Common myeloid progenitor, CD34-positive (primary cell): ENCODE data around the gene CDIP1.
"Not testable (repeated sequence)": the region's sequence is repeated elsewhere in the genome, so short reads cannot be mapped to it uniquely, and the experiment has no call there.

Experiments used
- CTCF ChIA-PET: fragments of 350-600 bp; sonication (Branson Sonifier 250); formaldehyde crosslinking; loops from one replicate; lab custom pipeline; 2021; ENCODE audit warnings: antibody characterized with exemption; lab: Charles Lee
- POLR2A ChIA-PET: fragments of 350-600 bp; sonication (Branson Sonifier 250); formaldehyde crosslinking; loops from one replicate; lab custom pipeline; 2021; ENCODE audit warnings: antibody characterized with exemption; lab: Charles Lee
- DNase-seq, 3 donors: peaks; one replicate each; pipeline versions ENCODE4 v3.0.0 to v3.0.0-alpha.2; 2013
- H3K27ac ChIP-seq, 2 experiments: 1 replicate in 1 of 2; 2 replicates in 1 of 2; pipeline ENCODE4 v1.7.0; 2013; ENCODE audit warnings: inconsistent platforms in 2 of 2, low read length in 2 of 2, mild to moderate bottlenecking in 2 of 2, low read depth in 1 of 2, moderate library complexity in 1 of 2; ENCODE audit not compliant: severe bottlenecking in 2 of 2, insufficient read depth in 1 of 2, poor library complexity in 1 of 2
- H3K27me3 ChIP-seq, 5 experiments: replicated peaks in 2 of 5; 1 replicate in 3 of 5; 2 replicates in 2 of 5; pipeline versions ENCODE4 v1.6.1 to v1.7.0; 2013; ENCODE audit warnings: low read length in 4 of 5, mild to moderate bottlenecking in 2 of 5, moderate library complexity in 2 of 5, inconsistent platforms in 1 of 5; ENCODE audit not compliant: insufficient read depth in 5 of 5, control insufficient read depth in 4 of 5
- H3K36me3 ChIP-seq, 4 experiments: 1 replicate in 2 of 4; 2 replicates in 2 of 4; pipeline versions ENCODE4 v1.6.1 to v1.7.0; 2013; ENCODE audit warnings: low read length in 3 of 4, control low read depth in 1 of 4, mild to moderate bottlenecking in 1 of 4; ENCODE audit not compliant: control insufficient read depth in 4 of 4, insufficient read depth in 4 of 4
- H3K4me1 ChIP-seq, 4 experiments: 1 replicate in 3 of 4; 2 replicates in 1 of 4; pipeline versions ENCODE4 v1.6.1 to v1.7.1; 2013; ENCODE audit warnings: low read length in 3 of 4, mild to moderate bottlenecking in 3 of 4, control low read depth in 1 of 4, inconsistent platforms in 1 of 4, moderate library complexity in 1 of 4; ENCODE audit not compliant: control insufficient read depth in 4 of 4, insufficient read depth in 4 of 4; ENCODE audit errors: control extremely low read depth in 1 of 4
- H3K4me3 ChIP-seq, 7 experiments: 1 replicate in 4 of 7; 2 replicates in 3 of 7; pipeline versions ENCODE4 v1.5.1 to v1.7.0; 2013; ENCODE audit warnings: mild to moderate bottlenecking in 7 of 7, low read length in 6 of 7, moderate library complexity in 6 of 7, inconsistent platforms in 2 of 7, low read depth in 2 of 7, control low read depth in 1 of 7; ENCODE audit not compliant: insufficient read depth in 4 of 7, control insufficient read depth in 1 of 7; ENCODE audit errors: extremely low read depth in 1 of 7
- H3K9me3 ChIP-seq, 5 experiments: 1 replicate in 4 of 5; 2 replicates in 1 of 5; pipeline versions ENCODE4 v1.6.1 to v1.7.1; 2013; ENCODE audit warnings: low read length in 4 of 5, mild to moderate bottlenecking in 2 of 5, inconsistent platforms in 1 of 5, low read depth in 1 of 5, moderate library complexity in 1 of 5; ENCODE audit not compliant: control insufficient read depth in 4 of 5, insufficient read depth in 2 of 5; ENCODE audit errors: control extremely low read depth in 1 of 5
- WGBS: methylation state at CpG from one replicate; pipeline ENCODE4 v1.1.5; 2013; ENCODE audit not compliant: insufficient coverage; 5-methylcytosine and 5-hydroxymethylcytosine counted together

Gene CDIP1

GRCh38 chr16:4574919-4575705 is 36.5 kb upstream of the CDIP1 start:
- DNase-seq = peak; percentile 15 to 48 (median 42)
- ChIA-PET POLR2A (interaction anchor here (1.0 kb wide), 1 partner anchor 25 kb away, joined by 3 read pairs; no protein-coding TSS in a partner anchor), CTCF (interaction anchor here (0.6 to 1.7 kb wide), 15 partner anchors 10 to 185 kb away, joined by 3 to 6 read pairs (median 3); partner anchors contain the start of genes C16orf96, CDIP1 and HMOX2)
- H3K36me3 ChIP-seq = no peaks in the 10 kb centered on the region
- no peaks in the 10 kb centered on the region for H3K27me3 ChIP-seq
- no peaks in the 10 kb centered on the region for H3K9me3 ChIP-seq
- WGBS = 41% methylated on average over 11 of the region's 11 CpGs
- H3K27ac ChIP-seq = no peak overlapping the region
- peaks cover 0 to 22% (median 13%) of the 10 kb centered on the region in 4 experiments for H3K4me1 ChIP-seq
- peak overlapping the region in 3 of 7 experiments; percentile 14 to 46 (median 28) for H3K4me3 ChIP-seq

GRCh38 chr16:4573926-4574325 is 35.4 kb upstream of the CDIP1 start:
- H3K9me3 ChIP-seq, H3K27me3 ChIP-seq, H3K27ac ChIP-seq, H3K4me3 ChIP-seq, DNase-seq, H3K36me3 ChIP-seq, POLR2A ChIA-PET: not testable (repeated sequence)
- H3K4me1 ChIP-seq = peaks cover 0 to 22% (median 13%) of the 10 kb centered on the region in 4 experiments
- CTCF ChIA-PET = interaction anchor here (1.0 to 1.9 kb wide), 5 partner anchors 12 to 68 kb away, joined by 3 to 7 read pairs (median 4); no protein-coding TSS in a partner anchor
- 90% methylated on average over 2 of the region's 7 CpGs for WGBS

GRCh38 chr16:4572715-4573114 is 34.1 kb upstream of the CDIP1 start:
- no peaks in the 10 kb centered on the region for H3K9me3 ChIP-seq
- ChIA-PET CTCF (interaction anchor here (0.7 to 1.9 kb wide), 8 partner anchors 10 to 67 kb away, joined by 3 to 7 read pairs (median 4); no protein-coding TSS in a partner anchor), POLR2A (no interaction called here)
- 61% methylated on average over 4 of the region's 4 CpGs for WGBS
- peak in 2 of 3 donors; percentile 54 to 62 for DNase-seq
- no peak overlapping the region for H3K27ac ChIP-seq
- no peak overlapping the region for H3K4me3 ChIP-seq
- no peaks in the 10 kb centered on the region for H3K36me3 ChIP-seq
- no peaks in the 10 kb centered on the region for H3K27me3 ChIP-seq
- peaks cover 0 to 22% (median 13%) of the 10 kb centered on the region in 4 experiments for H3K4me1 ChIP-seq

GRCh38 chr16:4570688-4571321 is 32.2 kb upstream of the CDIP1 start:
- Histone ChIP-seq H3K4me1 (peaks cover 0 to 22% (median 13%) of the 10 kb centered on the region in 4 experiments), H3K27ac (no peak overlapping the region), H3K36me3 (no peaks in the 10 kb centered on the region), H3K27me3 (no peaks in the 10 kb centered on the region), H3K4me3 (no peak overlapping the region), H3K9me3 (no peaks in the 10 kb centered on the region)
- CTCF ChIA-PET = interaction anchor here (0.6 to 1.5 kb wide), 5 partner anchors 21 to 166 kb away, joined by 3 to 5 read pairs (median 3); partner anchors contain the start of gene MGRN1
- 89% methylated on average over 10 of the region's 15 CpGs for WGBS
- POLR2A ChIA-PET = no interaction called here
- peak in 2 of 3 donors; percentile 11 to 13 for DNase-seq

- CTCF ChIA-PET = interaction anchor here (0.6 to 1.5 kb wide), 6 partner anchors 13 to 166 kb away, joined by 3 to 5 read pairs (median 3); partner anchors contain the start of genes C16orf96 and MGRN1
- H3K4me1 ChIP-seq = peaks cover 0 to 16% (median 8%) of the 10 kb centered on the region in 4 experiments
- DNase-seq = no peak
- no peak overlapping the region for H3K4me3 ChIP-seq
- no peak overlapping the region for H3K27ac ChIP-seq
- H3K36me3 ChIP-seq = no peaks in the 10 kb centered on the region
- 90% methylated on average over 4 of the region's 6 CpGs for WGBS
- no peaks in the 10 kb centered on the region for H3K9me3 ChIP-seq
- POLR2A ChIA-PET = no interaction called here
- no peaks in the 10 kb centered on the region for H3K27me3 ChIP-seq
These were observed 31.5 kb upstream of the CDIP1 start for GRCh38 chr16:4570086-4570485.

GRCh38 chr16:4566144-4566543 is 27.6 kb upstream of the CDIP1 start:
- CTCF ChIA-PET = interaction anchor here (1.4 kb wide), 1 partner anchor 18 kb away, joined by 3 read pairs; no protein-coding TSS in a partner anchor
- POLR2A ChIA-PET = no interaction called here
- WGBS = 100% methylated on average over 1 of the region's 3 CpGs
- no peak for DNase-seq
- Histone ChIP-seq H3K9me3 (no peaks in the 10 kb centered on the region), H3K27me3 (no peaks in the 10 kb centered on the region), H3K4me3 (no peak overlapping the region), H3K4me1 (peaks cover 0 to 2% (median 0%) of the 10 kb centered on the region in 4 experiments), H3K27ac (no peak overlapping the region), H3K36me3 (no peaks in the 10 kb centered on the region)
